WTC11 (cell line): ENCODE results near the gene HCAR2. TPM values are rescaled to one million over a fixed set of nuclear protein-coding genes. Genes with fewer than 3 reads are reported as not detected.

ENCODE experiments used
- ATAC-seq: fragments of 200-7000 bp; cut with Tn5 transposase; 2 replicates; pipeline ENCODE4 v1.10.0; 2021; ENCODE audit warnings: mild to moderate bottlenecking, moderate library complexity
- CTCF ChIA-PET: fragments of 300-600 bp; sonication (Branson Sonifier 250); formaldehyde crosslinking; loops from one replicate; lab custom pipeline; 2021; ENCODE audit warnings: antibody characterized with exemption; lab: Charles Lee
- POLR2A ChIA-PET: fragments of 350-600 bp; sonication (Branson Sonifier 250); formaldehyde crosslinking; loops from one replicate; lab custom pipeline; 2021; ENCODE audit warnings: antibody characterized with exemption; lab: Charles Lee
- DNase-seq: peaks from one replicate; pipeline ENCODE4 v3.0.0; 2021; ENCODE audit warnings: low spot score
- H3K27ac Mint-ChIP-seq: 2 replicates; pipeline ENCODE4 v1.8.0; 2021; ENCODE audit warnings: mixed read lengths
- H3K27me3 Mint-ChIP-seq: 2 replicates; pipeline ENCODE4 v1.8.0; 2021; ENCODE audit warnings: low read depth, mild to moderate bottlenecking, moderate library complexity, mixed read lengths
- H3K36me3 Mint-ChIP-seq: 2 replicates; pipeline ENCODE4 v1.8.0; 2021; ENCODE audit warnings: mixed read lengths
- H3K4me1 Mint-ChIP-seq: 2 replicates; pipeline ENCODE4 v1.8.0; 2022; ENCODE audit warnings: mixed read lengths
- H3K4me3 Mint-ChIP-seq: 2 replicates; pipeline ENCODE4 v1.8.0; 2021; ENCODE audit warnings: mild to moderate bottlenecking, moderate library complexity, mixed read lengths
- H3K9me3 Mint-ChIP-seq: 2 replicates; pipeline ENCODE4 v1.8.0; 2021; ENCODE audit warnings: mixed read lengths
- CDX4 ChIP-seq: fragments of 250-450 bp; sonication (Bioruptor Pico); IDR thresholded peaks from 2 replicates; pipeline ENCODE4 v1.9.0; 2021; ENCODE audit warnings: moderate library complexity, mild to moderate bottlenecking, inconsistent platforms, borderline replicate concordance
- CREM ChIP-seq: sonication (generic); formaldehyde crosslinking; IDR thresholded peaks from 2 replicates; pipeline ENCODE4 v1.8.1; 2022; ENCODE audit warnings: mild to moderate bottlenecking, missing genetic modification reagents, moderate library complexity
- E2F4 ChIP-seq: sonication (generic); formaldehyde crosslinking; IDR thresholded peaks from 2 replicates; pipeline ENCODE4 v1.8.1; 2022; ENCODE audit warnings: low read depth, mild to moderate bottlenecking, moderate library complexity, missing genetic modification reagents, borderline replicate concordance
- ETV6 ChIP-seq: sonication (generic); formaldehyde crosslinking; IDR thresholded peaks from 2 replicates; pipeline ENCODE4 v1.8.1; 2022; ENCODE audit warnings: mild to moderate bottlenecking, missing genetic modification reagents
- FOXJ3 ChIP-seq: sonication (generic); formaldehyde crosslinking; IDR thresholded peaks from 2 replicates; pipeline ENCODE4 v1.9.0; 2021; ENCODE audit warnings: missing genetic modification reagents, mild to moderate bottlenecking, borderline replicate concordance
- GRHL2 ChIP-seq: fragments of 250-450 bp; sonication (Bioruptor Pico); IDR thresholded peaks from 2 replicates; pipeline ENCODE4 v1.8.0; 2022; ENCODE audit warnings: mild to moderate bottlenecking, moderate library complexity; ENCODE audit not compliant: insufficient replicate concordance, severe bottlenecking
- HMGXB4 ChIP-seq: sonication (generic); formaldehyde crosslinking; IDR thresholded peaks from 2 replicates; pipeline ENCODE4 v1.8.1; 2023; ENCODE audit warnings: mild to moderate bottlenecking, moderate library complexity, missing genetic modification reagents
- IRF1 ChIP-seq: sonication (generic); formaldehyde crosslinking; IDR thresholded peaks from 2 replicates; pipeline ENCODE4 v1.8.0; 2023; ENCODE audit warnings: missing genetic modification reagents
- IRF2 ChIP-seq: sonication (generic); formaldehyde crosslinking; IDR thresholded peaks from 2 replicates; pipeline ENCODE4 v1.8.0; 2022; ENCODE audit warnings: low read depth, missing genetic modification reagents, borderline replicate concordance
- MAX ChIP-seq: sonication (generic); formaldehyde crosslinking; IDR thresholded peaks from 2 replicates; pipeline ENCODE4 v1.8.0; 2022; ENCODE audit warnings: mild to moderate bottlenecking, missing genetic modification reagents
- MYBL2 ChIP-seq: sonication (generic); formaldehyde crosslinking; IDR thresholded peaks from 2 replicates; pipeline ENCODE4 v1.8.1; 2023; ENCODE audit warnings: mild to moderate bottlenecking, moderate library complexity, missing genetic modification reagents
- NR1H2 ChIP-seq: sonication (generic); formaldehyde crosslinking; IDR thresholded peaks from 2 replicates; pipeline ENCODE4 v1.9.0; 2021; ENCODE audit warnings: mild to moderate bottlenecking, moderate library complexity, missing genetic modification reagents
- NR3C1 ChIP-seq: sonication (generic); formaldehyde crosslinking; conservative IDR thresholded peaks from 2 replicates; pipeline ENCODE4 v1.8.1; 2023; ENCODE audit warnings: low read depth, mild to moderate bottlenecking, missing genetic modification reagents
- PRDM15 ChIP-seq: sonication (generic); formaldehyde crosslinking; IDR thresholded peaks from 2 replicates; pipeline ENCODE4 v1.8.0; 2022; ENCODE audit warnings: missing genetic modification reagents
- RORB ChIP-seq: fragments of 250-450 bp; sonication (Bioruptor Pico); IDR thresholded peaks from 2 replicates; pipeline ENCODE4 v1.9.0; 2021; ENCODE audit warnings: mild to moderate bottlenecking
- SMAD3 ChIP-seq: sonication (generic); formaldehyde crosslinking; IDR thresholded peaks from 2 replicates; pipeline ENCODE4 v1.8.0; 2022; ENCODE audit warnings: missing genetic modification reagents, mild to moderate bottlenecking, borderline replicate concordance
- ZMAT4 ChIP-seq: fragments of 250-450 bp; sonication (Bioruptor Pico); IDR thresholded peaks from 2 replicates; pipeline ENCODE4 v1.9.0; 2021; ENCODE audit warnings: mild to moderate bottlenecking
- ZNF263 ChIP-seq: sonication (generic); formaldehyde crosslinking; IDR thresholded peaks from 2 replicates; pipeline ENCODE4 v1.8.1; 2022; ENCODE audit warnings: low read depth, mild to moderate bottlenecking, moderate library complexity, missing genetic modification reagents
- ZNF416 ChIP-seq: fragments of 250-450 bp; sonication (Bioruptor Pico); IDR thresholded peaks from 2 replicates; pipeline ENCODE4 v1.9.0; 2021; ENCODE audit warnings: mild to moderate bottlenecking, inconsistent platforms
- ZNF425 ChIP-seq: fragments of 250-450 bp; sonication (Bioruptor Pico); conservative IDR thresholded peaks from 2 replicates; pipeline ENCODE4 v1.9.0; 2021; ENCODE audit warnings: mild to moderate bottlenecking
- ZNF671 ChIP-seq: fragments of 250-450 bp; sonication (Bioruptor Pico); IDR thresholded peaks from 2 replicates; pipeline ENCODE4 v1.8.0; 2021; ENCODE audit warnings: mild to moderate bottlenecking
- total RNA-seq: library from RNA; stranded (reverse); gene quantifications from 3 replicates; pipeline ENCODE4 v1.2.3, GENCODE V29; 2021

Gene HCAR2
- total RNA-seq, 1 experiment from 2014 or later: not detected

GRCh38 chr12:122738571-122738970, 35.4 kb upstream of the HCAR2 start (continued):
- TF ChIP-seq ZNF425 (CRISPR knock-in tag): no peak
- no peak for TF ChIP-seq HMGXB4
- no peak for TF ChIP-seq NR3C1
- no peak for TF ChIP-seq ZNF416
- no peak for TF ChIP-seq MYBL2 (CRISPR knock-in tag)
- TF ChIP-seq SMAD3: no peak
- no peak for TF ChIP-seq CREM (CRISPR knock-in tag)
- TF ChIP-seq GRHL2 (CRISPR knock-in tag): no peak

- DNase-seq (no peak), ATAC-seq (no peak)
- TF ChIP-seq NR1H2 (CRISPR knock-in tag): no peak
- TF ChIP-seq MAX: no peak
- TF ChIP-seq IRF2 (CRISPR knock-in tag): no peak
- TF ChIP-seq E2F4 (CRISPR knock-in tag): no peak
- TF ChIP-seq CDX4: no peak
- no peak for TF ChIP-seq ETV6 (CRISPR knock-in tag)
- no peak for TF ChIP-seq IRF1 (CRISPR knock-in tag)
- no peak for TF ChIP-seq RORB
- no peak for TF ChIP-seq ZNF263
- no peak for TF ChIP-seq FOXJ3
- no peak for TF ChIP-seq ZNF671 (CRISPR knock-in tag)
- CTCF ChIA-PET: interaction anchor here (0.6 kb wide), 1 partner anchor 26 kb away, joined by 4 read pairs; no protein-coding TSS in a partner anchor
- POLR2A ChIA-PET: no interaction called here
- Mint-ChIP-seq H3K4me1 (peaks cover 12% of the 10 kb centered on the region), H3K27ac (no peak overlapping the region), H3K36me3 (peaks cover 3% of the 10 kb centered on the region), H3K4me3 (no peak overlapping the region), H3K27me3 (no peaks in the 10 kb centered on the region; the same call in 1 of the 2 replicates), H3K9me3 (peaks cover 4% of the 10 kb centered on the region)
These were observed 29.5 kb upstream of the HCAR2 start for GRCh38 chr12:122732611-122733010.

- TF ChIP-seq NR1H2 (CRISPR knock-in tag) (no peak), PRDM15 (no peak), FOXJ3 (no peak), ZMAT4 (CRISPR knock-in tag) (no peak)
- TF ChIP-seq, all 79 proteins: peak for 0
- ChIA-PET CTCF (no interaction called here), POLR2A (no interaction called here)
- H3K27ac Mint-ChIP-seq: no peak overlapping the region
- no peaks in the 10 kb centered on the region; the same call in 1 of the 2 replicates for H3K27me3 Mint-ChIP-seq
- DNase-seq: no peak
- no peak for ATAC-seq
- H3K36me3 Mint-ChIP-seq: peaks cover 3% of the 10 kb centered on the region
- peaks cover 4% of the 10 kb centered on the region for H3K9me3 Mint-ChIP-seq
- peaks cover 12% of the 10 kb centered on the region for H3K4me1 Mint-ChIP-seq
- H3K4me3 Mint-ChIP-seq: no peak overlapping the region
These were observed 29.0 kb upstream of the HCAR2 start for GRCh38 chr12:122732170-122732569.
